Neural cell (in vitro differentiated cells): Measurements from ENCODE around the gene OR11L1. TPM values are rescaled to one million over a fixed set of nuclear protein-coding genes. Genes with fewer than 3 reads are reported as not detected.

Source experiments
- H2AFZ ChIP-seq: fragments of 200-600, 300-800 bp; sonication (generic), shearing (Covaris generic); 2 replicates; pipeline ENCODE4 v1.6.0; 2014; ENCODE audit warnings: low read depth, mild to moderate bottlenecking, antibody characterized with exemption, low read length, moderate library complexity
- H3F3A ChIP-seq: fragments of 200-600 bp; shearing (Covaris generic); 2 replicates; pipeline ENCODE4 v1.6.1; 2016; ENCODE audit warnings: mild to moderate bottlenecking, moderate library complexity, mixed read lengths, antibody characterized with exemption, low read length; ENCODE audit not compliant: insufficient read depth, poor library complexity, severe bottlenecking
- H3K27ac ChIP-seq: fragments of 200-600, 300-800 bp; sonication (generic), shearing (Covaris generic); 2 replicates; pipeline ENCODE4 v1.5.1; 2014; ENCODE audit warnings: mild to moderate bottlenecking, low read length, moderate library complexity
- H3K27me3 ChIP-seq: fragments of 300-800, 200-600 bp; sonication (generic), shearing (Covaris generic); 2 replicates; pipeline ENCODE4 v1.6.0; 2014; ENCODE audit warnings: mild to moderate bottlenecking, low read depth, low read length, moderate library complexity; ENCODE audit not compliant: insufficient read depth
- H3K36me3 ChIP-seq: fragments of 300-800, 200-600 bp; sonication (generic), shearing (Covaris generic); 2 replicates; pipeline ENCODE4 v1.5.1; 2014; ENCODE audit warnings: mild to moderate bottlenecking, antibody characterized with exemption, low read length, moderate library complexity; ENCODE audit not compliant: insufficient read depth
- H3K4me2 ChIP-seq: fragments of 300-800, 200-600 bp; sonication (generic), shearing (Covaris generic); 2 replicates; pipeline ENCODE4 v1.6.0; 2014; ENCODE audit warnings: mild to moderate bottlenecking, low read length
- H3K4me3 ChIP-seq: fragments of 300-800, 200-600 bp; sonication (generic), shearing (Covaris generic); 2 replicates; pipeline ENCODE4 v1.5.1; 2014; ENCODE audit warnings: mild to moderate bottlenecking, low read length, moderate library complexity
- H3K79me2 ChIP-seq: fragments of 200-600 bp; shearing (Covaris generic); replicated peaks from 2 replicates; pipeline ENCODE4 v1.6.0; 2014; ENCODE audit warnings: mild to moderate bottlenecking, low read length, moderate library complexity; ENCODE audit not compliant: insufficient read depth
- H3K9ac ChIP-seq: fragments of 300-800, 200-600 bp; sonication (generic), shearing (Covaris generic); 2 replicates; pipeline ENCODE4 v1.6.1; 2016; ENCODE audit warnings: mild to moderate bottlenecking, low read length, mixed read lengths
- H3K9me2 ChIP-seq: fragments of 200-600 bp; shearing (Covaris generic); 2 replicates; pipeline ENCODE4 v1.6.1; 2016; ENCODE audit warnings: mild to moderate bottlenecking, low read length, mixed read lengths; ENCODE audit not compliant: insufficient read depth
- H3K9me3 ChIP-seq: fragments of 200-600, 300-800 bp; sonication (generic), shearing (Covaris generic); 2 replicates; pipeline ENCODE4 v1.6.1; 2016; ENCODE audit warnings: mild to moderate bottlenecking, mixed run types, low read length, moderate library complexity, mixed read lengths
- H4K20me1 ChIP-seq: fragments of 200-600 bp; shearing (Covaris generic); 2 replicates; pipeline ENCODE4 v1.6.1; 2016; ENCODE audit warnings: mild to moderate bottlenecking, mixed run types; ENCODE audit not compliant: insufficient read depth
- CTCF ChIP-seq: fragments of 450-650 bp; IDR thresholded peaks from 2 replicates; pipeline ENCODE4 v1.5.1; 2014; ENCODE audit warnings: antibody characterized with exemption, mild to moderate bottlenecking, moderate library complexity; ENCODE audit not compliant: poor library complexity, severe bottlenecking
- MXI1 ChIP-seq: fragments of 450-650 bp; conservative IDR thresholded peaks from 2 replicates; pipeline ENCODE4 v1.6.1; 2014; ENCODE audit warnings: antibody characterized with exemption, mild to moderate bottlenecking; ENCODE audit not compliant: poor library complexity, severe bottlenecking
- RAD21 ChIP-seq: fragments of 450-650 bp; conservative IDR thresholded peaks from 2 replicates; pipeline ENCODE4 v1.6.1; 2014; ENCODE audit warnings: antibody characterized with exemption, mild to moderate bottlenecking, moderate library complexity
- REST ChIP-seq: IDR thresholded peaks from 2 replicates; pipeline ENCODE4 v1.6.1; 2012; ENCODE audit warnings: borderline replicate concordance
- SMC3 ChIP-seq: fragments of 450-650 bp; conservative IDR thresholded peaks from 2 replicates; pipeline ENCODE4 v1.6.1; 2014; ENCODE audit warnings: antibody characterized with exemption, mild to moderate bottlenecking, moderate library complexity; ENCODE audit not compliant: poor library complexity
- TAF1 ChIP-seq: IDR thresholded peaks from 2 replicates; pipeline ENCODE4 v1.6.1; 2012; ENCODE audit warnings: low read depth
- polyA plus RNA-seq: library from polyadenylated mRNA; depleted of rRNA; stranded (reverse); fragments of >200 nt; gene quantifications from 2 replicates; pipeline ENCODE4 v1.2.3, GENCODE V29; 2014

The OR11L1 gene
- polyA plus RNA-seq, 1 donor from 2014 or later, result not detected

GRCh38 chr1:247797518-247797917 lies 44.2 kb downstream of the OR11L1 start:
- no peak for TF ChIP-seq TAF1
- TF ChIP-seq SMC3, result no peak
- no peak for TF ChIP-seq CTCF
- TF ChIP-seq MXI1, result no peak
- no peak for TF ChIP-seq REST
- no peak for TF ChIP-seq RAD21
- Histone ChIP-seq H2AFZ (no peak overlapping the region), H3K27me3 (no peaks in the 10 kb centered on the region), H3F3A (no peaks in the 10 kb centered on the region), H3K9me3 (no peaks in the 10 kb centered on the region), H3K79me2 (no peaks in the 10 kb centered on the region), H3K4me3 (no peak overlapping the region), H3K36me3 (no peaks in the 10 kb centered on the region), H4K20me1 (no peaks in the 10 kb centered on the region), H3K27ac (no peak overlapping the region), H3K9ac (no peak overlapping the region), H3K4me2 (no peak overlapping the region), H3K9me2 (no peaks in the 10 kb centered on the region)

Other genes with a start within 250 kb of the OR11L1 start
- gene OR2G3, start 236.3 kb downstream of the OR11L1 start, polyA plus RNA-seq, result not detected in 2 replicates
- gene OR13G1, start 162.2 kb downstream of the OR11L1 start, polyA plus RNA-seq, result not detected in 2 replicates
- not detected in 2 replicates for gene OR6F1, start 125.2 kb downstream of the OR11L1 start, polyA plus RNA-seq
- not detected in 2 replicates for gene OR14K1, start 103.3 kb downstream of the OR11L1 start, polyA plus RNA-seq
- gene OR14A2, start 93.8 kb downstream of the OR11L1 start, polyA plus RNA-seq, result not detected in 2 replicates
- not detected in 2 replicates for gene OR1C1, start 81.3 kb downstream of the OR11L1 start, polyA plus RNA-seq
- gene OR14A16, start 17.8 kb downstream of the OR11L1 start, polyA plus RNA-seq, result not detected in 2 replicates
- gene TRIM58, start 15.3 kb upstream of the OR11L1 start, polyA plus RNA-seq, result 0.12 and 0.26 TPM in 2 replicates
- gene OR2W3, start 53.7 kb upstream of the OR11L1 start, polyA plus RNA-seq, result 1.1 TPM in 1 of 2 replicates, not detected in the other
- gene OR2T8, start 78.4 kb upstream of the OR11L1 start, polyA plus RNA-seq, result not detected in 2 replicates
- not detected in 2 replicates for gene OR2AJ1, start 83.0 kb upstream of the OR11L1 start, polyA plus RNA-seq
- gene OR2L8, start 107.0 kb upstream of the OR11L1 start, polyA plus RNA-seq, result not detected in 2 replicates
- not detected in 2 replicates for gene OR2AK2, start 123.3 kb upstream of the OR11L1 start, polyA plus RNA-seq
- gene OR2L5, start 171.8 kb upstream of the OR11L1 start, polyA plus RNA-seq, result 0.10 TPM in 1 of 2 replicates, not detected in the other
- gene OR2L2, start 188.2 kb upstream of the OR11L1 start, polyA plus RNA-seq, result 0.14 TPM in 1 of 2 replicates, not detected in the other
- gene OR2L3, start 204.9 kb upstream of the OR11L1 start, polyA plus RNA-seq, result 0.10 and 0.27 TPM in 2 replicates